T-helper 9 cell (primary cell): Measurements from ENCODE around the gene AOAH.
"Not testable (repeated sequence)": the region's sequence is repeated elsewhere in the genome, so short reads cannot be mapped to it uniquely, and the experiment has no call there.

Experiments
- DNase-seq: peaks from one replicate; pipeline ENCODE4 v3.0.0-alpha.2; 2020

Gene AOAH

GRCh38 chr7:36736090-36736898 lies 12.0 kb upstream of the AOAH start:
- DNase-seq = no peak

- no peak for DNase-seq
These were observed 10.9 kb upstream of the AOAH start for GRCh38 chr7:36735172-36735571.

GRCh38 chr7:36734731-36735130 lies 10.4 kb upstream of the AOAH start:
- DNase-seq = no peak

GRCh38 chr7:36733411-36733810 lies 9.1 kb upstream of the AOAH start:
- no peak for DNase-seq

- DNase-seq = no peak
These were observed 8.5 kb upstream of the AOAH start for GRCh38 chr7:36732806-36733205.

GRCh38 chr7:36730046-36730445 lies 5.8 kb upstream of the AOAH start:
- DNase-seq = no peak

GRCh38 chr7:36728143-36728542 lies 3.8 kb upstream of the AOAH start:
- no peak for DNase-seq

- no peak for DNase-seq
These were observed 2.7 kb upstream of the AOAH start for GRCh38 chr7:36726806-36727503.

- no peak for DNase-seq
These were observed 2.0 kb upstream of the AOAH start for GRCh38 chr7:36726311-36726710.

GRCh38 chr7:36724996-36725395 lies 702 bp upstream of the AOAH start:
- DNase-seq = no peak

GRCh38 chr7:36723291-36723690 lies 1.0 kb downstream of the AOAH start:
- DNase-seq = no peak

GRCh38 chr7:36719083-36719632 lies 5.1 kb downstream of the AOAH start:
- no peak for DNase-seq

GRCh38 chr7:36717586-36717985 lies 6.7 kb downstream of the AOAH start:
- DNase-seq = no peak

GRCh38 chr7:36716802-36717201 lies 7.5 kb downstream of the AOAH start:
- not testable (repeated sequence) for DNase-seq

GRCh38 chr7:36712015-36712414 lies 12.3 kb downstream of the AOAH start:
- DNase-seq = no peak

GRCh38 chr7:36711256-36711655 lies 13.0 kb downstream of the AOAH start:
- DNase-seq = no peak

- DNase-seq = no peak
These were observed 14.0 kb downstream of the AOAH start for GRCh38 chr7:36710186-36710791.

- no peak for DNase-seq
These were observed 15.5 kb downstream of the AOAH start for GRCh38 chr7:36708767-36709166.

- no peak for DNase-seq
These were observed 16.4 kb downstream of the AOAH start for GRCh38 chr7:36707898-36708297.

- no peak for DNase-seq
These were observed 16.8 kb downstream of the AOAH start for GRCh38 chr7:36707465-36707864.

GRCh38 chr7:36703860-36704259 lies 20.4 kb downstream of the AOAH start:
- not testable (repeated sequence) for DNase-seq

GRCh38 chr7:36692456-36692855 lies 31.8 kb downstream of the AOAH start:
- no peak for DNase-seq

GRCh38 chr7:36691983-36692382 lies 32.3 kb downstream of the AOAH start:
- no peak for DNase-seq
